ENCODE results near the gene MACROD2. TPM values are rescaled to one million over a fixed set of nuclear protein-coding genes. Genes with fewer than 3 reads are reported as not detected.

Gene MACROD2
- total RNA-seq, 1 donor from 2014 or later, result 2.4 TPM

GRCh38 chr20:15018966-15019365 is 1023.6 kb downstream of the MACROD2 start:
- Mint-ChIP-seq H3K4me1 (ENCODE audit: low read depth, unreplicated experiment) (no peaks in the 10 kb centered on the region), H3K36me3 (ENCODE audit: low read depth, unreplicated experiment) (no peaks in the 10 kb centered on the region), H3K9me3 (ENCODE audit: unreplicated experiment) (peaks cover 2% of the 10 kb centered on the region), H3K27ac (ENCODE audit: unreplicated experiment) (no peak overlapping the region), H3K4me3 (ENCODE audit: unreplicated experiment) (no peak overlapping the region), H3K27me3 (ENCODE audit: low read depth, unreplicated experiment) (no peaks in the 10 kb centered on the region)
- TF ChIP-seq CTCF (IDR thresholded peaks at IDR 0.05; ENCODE audit: insufficient read depth, low read depth, low read length) (no peak), EZH2 (IDR thresholded peaks at IDR 0.05; ENCODE audit: insufficient read depth, low read length) (no peak)
- FAIRE-seq (no peak), DNase-seq (ENCODE audit: low read depth) (no peak)
- H2AFZ ChIP-seq (ENCODE audit: low read depth, low read length), result no peak overlapping the region
- H3K4me3 ChIP-seq (ENCODE audit: insufficient read depth, low read depth, low read length), result no peak overlapping the region
- no peaks in the 10 kb centered on the region for H3K9me3 ChIP-seq (ENCODE audit: insufficient read depth, low read depth, low read length)
- no peak overlapping the region for H3K9ac ChIP-seq (ENCODE audit: low read length)
- H3K4me1 ChIP-seq (ENCODE audit: insufficient read depth, low read length), result no peaks in the 10 kb centered on the region
- no peak overlapping the region for H3K27ac ChIP-seq (ENCODE audit: low read depth, low read length)
- no peaks in the 10 kb centered on the region for H4K20me1 ChIP-seq (ENCODE audit: insufficient read depth, low read length)
- H3K36me3 ChIP-seq (ENCODE audit: insufficient read depth, low read length), result no peaks in the 10 kb centered on the region
- H3K4me2 ChIP-seq (ENCODE audit: low read length), result no peak overlapping the region
- no peaks in the 10 kb centered on the region for H3K79me2 ChIP-seq (ENCODE audit: insufficient read depth, low read length)
- H3K27me3 ChIP-seq (ENCODE audit: insufficient read depth, low read length), result no peaks in the 10 kb centered on the region

GRCh38 chr20:15020845-15021244 is 1025.5 kb downstream of the MACROD2 start:
- Mint-ChIP-seq H3K27ac (ENCODE audit: unreplicated experiment) (no peak overlapping the region), H3K4me3 (ENCODE audit: unreplicated experiment) (no peak overlapping the region), H3K36me3 (ENCODE audit: low read depth, unreplicated experiment) (no peaks in the 10 kb centered on the region), H3K27me3 (ENCODE audit: low read depth, unreplicated experiment) (no peaks in the 10 kb centered on the region), H3K9me3 (ENCODE audit: unreplicated experiment) (peaks cover 2% of the 10 kb centered on the region), H3K4me1 (ENCODE audit: low read depth, unreplicated experiment) (no peaks in the 10 kb centered on the region)
- Histone ChIP-seq H3K27me3 (ENCODE audit: insufficient read depth, low read length) (no peaks in the 10 kb centered on the region), H4K20me1 (ENCODE audit: insufficient read depth, low read length) (no peaks in the 10 kb centered on the region), H3K4me1 (ENCODE audit: insufficient read depth, low read length) (no peaks in the 10 kb centered on the region), H3K27ac (ENCODE audit: low read depth, low read length) (no peak overlapping the region), H3K4me2 (ENCODE audit: low read length) (no peak overlapping the region), H3K9ac (ENCODE audit: low read length) (no peak overlapping the region), H3K79me2 (ENCODE audit: insufficient read depth, low read length) (no peaks in the 10 kb centered on the region), H3K4me3 (ENCODE audit: insufficient read depth, low read depth, low read length) (no peak overlapping the region), H2AFZ (ENCODE audit: low read depth, low read length) (no peak overlapping the region), H3K9me3 (ENCODE audit: insufficient read depth, low read depth, low read length) (no peaks in the 10 kb centered on the region), H3K36me3 (ENCODE audit: insufficient read depth, low read length) (no peaks in the 10 kb centered on the region)
- DNase-seq (ENCODE audit: low read depth) (no peak), FAIRE-seq (no peak)
- no peak for TF ChIP-seq CTCF (IDR thresholded peaks at IDR 0.05; ENCODE audit: insufficient read depth, low read depth, low read length)
- no peak for TF ChIP-seq EZH2 (IDR thresholded peaks at IDR 0.05; ENCODE audit: insufficient read depth, low read length)

GRCh38 chr20:15022921-15023320 is 1027.6 kb downstream of the MACROD2 start:
- no peaks in the 10 kb centered on the region for H3K9me3 ChIP-seq (ENCODE audit: insufficient read depth, low read depth, low read length)
- Mint-ChIP-seq H3K36me3 (ENCODE audit: low read depth, unreplicated experiment) (no peaks in the 10 kb centered on the region), H3K9me3 (ENCODE audit: unreplicated experiment) (peaks cover 2% of the 10 kb centered on the region), H3K4me3 (ENCODE audit: unreplicated experiment) (no peak overlapping the region), H3K4me1 (ENCODE audit: low read depth, unreplicated experiment) (no peaks in the 10 kb centered on the region), H3K27me3 (ENCODE audit: low read depth, unreplicated experiment) (no peaks in the 10 kb centered on the region), H3K27ac (ENCODE audit: unreplicated experiment) (no peak overlapping the region)
- DNase-seq (ENCODE audit: low read depth) (no peak), FAIRE-seq (no peak)
- no peaks in the 10 kb centered on the region for H3K79me2 ChIP-seq (ENCODE audit: insufficient read depth, low read length)
- no peak overlapping the region for H3K4me2 ChIP-seq (ENCODE audit: low read length)
- H3K4me1 ChIP-seq (ENCODE audit: insufficient read depth, low read length), result no peaks in the 10 kb centered on the region
- no peak overlapping the region for H3K4me3 ChIP-seq (ENCODE audit: insufficient read depth, low read depth, low read length)
- no peaks in the 10 kb centered on the region for H4K20me1 ChIP-seq (ENCODE audit: insufficient read depth, low read length)
- H2AFZ ChIP-seq (ENCODE audit: low read depth, low read length), result no peak overlapping the region
- H3K27ac ChIP-seq (ENCODE audit: low read depth, low read length), result no peak overlapping the region
- TF ChIP-seq EZH2 (IDR thresholded peaks at IDR 0.05; ENCODE audit: insufficient read depth, low read length) (no peak), CTCF (IDR thresholded peaks at IDR 0.05; ENCODE audit: insufficient read depth, low read depth, low read length) (no peak)
- no peaks in the 10 kb centered on the region for H3K36me3 ChIP-seq (ENCODE audit: insufficient read depth, low read length)
- H3K27me3 ChIP-seq (ENCODE audit: insufficient read depth, low read length), result no peaks in the 10 kb centered on the region
- H3K9ac ChIP-seq (ENCODE audit: low read length), result no peak overlapping the region
